ENCODE results near the gene MAGI1.

MAGI1 gene

DNA sequence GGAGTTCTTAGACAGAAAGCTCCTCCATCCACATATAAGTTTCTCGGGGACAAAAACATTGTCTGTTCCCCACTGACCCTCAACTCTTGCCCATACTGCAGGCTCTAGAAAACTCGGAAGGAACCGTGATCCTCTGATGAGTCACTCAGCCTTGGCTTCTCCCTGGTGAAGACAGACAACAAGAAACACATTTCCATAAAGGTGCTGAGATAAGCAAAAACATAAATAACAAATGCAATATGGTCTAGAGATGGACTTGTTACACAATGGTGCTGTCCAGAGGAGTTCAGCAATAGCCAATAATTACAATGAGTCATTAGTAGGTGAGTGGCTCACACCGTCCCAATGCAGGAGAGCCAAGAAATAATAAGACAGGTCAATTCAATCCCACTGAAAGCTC, 43.7 kb downstream of the MAGI1 start:
- no peak for TF ChIP-seq SPI1 (IDR thresholded peaks at IDR 0.05; ENCODE audit: borderline replicate concordance, low read depth)
- no peak for TF ChIP-seq GABPA (IDR thresholded peaks at IDR 0.05; ENCODE audit: low read depth)
- TF ChIP-seq, protein P1, sequence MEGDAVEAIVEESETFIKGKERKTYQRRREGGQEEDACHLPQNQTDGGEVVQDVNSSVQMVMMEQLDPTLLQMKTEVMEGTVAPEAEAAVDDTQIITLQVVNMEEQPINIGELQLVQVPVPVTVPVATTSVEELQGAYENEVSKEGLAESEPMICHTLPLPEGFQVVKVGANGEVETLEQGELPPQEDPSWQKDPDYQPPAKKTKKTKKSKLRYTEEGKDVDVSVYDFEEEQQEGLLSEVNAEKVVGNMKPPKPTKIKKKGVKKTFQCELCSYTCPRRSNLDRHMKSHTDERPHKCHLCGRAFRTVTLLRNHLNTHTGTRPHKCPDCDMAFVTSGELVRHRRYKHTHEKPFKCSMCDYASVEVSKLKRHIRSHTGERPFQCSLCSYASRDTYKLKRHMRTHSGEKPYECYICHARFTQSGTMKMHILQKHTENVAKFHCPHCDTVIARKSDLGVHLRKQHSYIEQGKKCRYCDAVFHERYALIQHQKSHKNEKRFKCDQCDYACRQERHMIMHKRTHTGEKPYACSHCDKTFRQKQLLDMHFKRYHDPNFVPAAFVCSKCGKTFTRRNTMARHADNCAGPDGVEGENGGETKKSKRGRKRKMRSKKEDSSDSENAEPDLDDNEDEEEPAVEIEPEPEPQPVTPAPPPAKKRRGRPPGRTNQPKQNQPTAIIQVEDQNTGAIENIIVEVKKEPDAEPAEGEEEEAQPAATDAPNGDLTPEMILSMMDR (IDR thresholded peaks at IDR 0.05; ENCODE audit: insufficient read depth, low read length): no peak
- no peak for TF ChIP-seq POLR2AphosphoS5 (IDR thresholded peaks at IDR 0.05; ENCODE audit: low read depth)
- TF ChIP-seq, protein P2, sequence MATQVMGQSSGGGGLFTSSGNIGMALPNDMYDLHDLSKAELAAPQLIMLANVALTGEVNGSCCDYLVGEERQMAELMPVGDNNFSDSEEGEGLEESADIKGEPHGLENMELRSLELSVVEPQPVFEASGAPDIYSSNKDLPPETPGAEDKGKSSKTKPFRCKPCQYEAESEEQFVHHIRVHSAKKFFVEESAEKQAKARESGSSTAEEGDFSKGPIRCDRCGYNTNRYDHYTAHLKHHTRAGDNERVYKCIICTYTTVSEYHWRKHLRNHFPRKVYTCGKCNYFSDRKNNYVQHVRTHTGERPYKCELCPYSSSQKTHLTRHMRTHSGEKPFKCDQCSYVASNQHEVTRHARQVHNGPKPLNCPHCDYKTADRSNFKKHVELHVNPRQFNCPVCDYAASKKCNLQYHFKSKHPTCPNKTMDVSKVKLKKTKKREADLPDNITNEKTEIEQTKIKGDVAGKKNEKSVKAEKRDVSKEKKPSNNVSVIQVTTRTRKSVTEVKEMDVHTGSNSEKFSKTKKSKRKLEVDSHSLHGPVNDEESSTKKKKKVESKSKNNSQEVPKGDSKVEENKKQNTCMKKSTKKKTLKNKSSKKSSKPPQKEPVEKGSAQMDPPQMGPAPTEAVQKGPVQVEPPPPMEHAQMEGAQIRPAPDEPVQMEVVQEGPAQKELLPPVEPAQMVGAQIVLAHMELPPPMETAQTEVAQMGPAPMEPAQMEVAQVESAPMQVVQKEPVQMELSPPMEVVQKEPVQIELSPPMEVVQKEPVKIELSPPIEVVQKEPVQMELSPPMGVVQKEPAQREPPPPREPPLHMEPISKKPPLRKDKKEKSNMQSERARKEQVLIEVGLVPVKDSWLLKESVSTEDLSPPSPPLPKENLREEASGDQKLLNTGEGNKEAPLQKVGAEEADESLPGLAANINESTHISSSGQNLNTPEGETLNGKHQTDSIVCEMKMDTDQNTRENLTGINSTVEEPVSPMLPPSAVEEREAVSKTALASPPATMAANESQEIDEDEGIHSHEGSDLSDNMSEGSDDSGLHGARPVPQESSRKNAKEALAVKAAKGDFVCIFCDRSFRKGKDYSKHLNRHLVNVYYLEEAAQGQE (IDR thresholded peaks at IDR 0.05; ENCODE audit: insufficient replicate concordance, low read depth): no peak
- Histone ChIP-seq H3K27me3 (ENCODE audit: insufficient read depth, poor library complexity, severe bottlenecking) (no peaks in the 10 kb centered on the region), H3K27ac (replicated peaks) (no peak overlapping the region), H3K4me3 (replicated peaks; ENCODE audit: insufficient read depth, low read length) (no peak overlapping the region)
- DNase-seq (ENCODE audit: low read depth in 1 of 2, low spot score in 1 of 2): no peak

DNA sequence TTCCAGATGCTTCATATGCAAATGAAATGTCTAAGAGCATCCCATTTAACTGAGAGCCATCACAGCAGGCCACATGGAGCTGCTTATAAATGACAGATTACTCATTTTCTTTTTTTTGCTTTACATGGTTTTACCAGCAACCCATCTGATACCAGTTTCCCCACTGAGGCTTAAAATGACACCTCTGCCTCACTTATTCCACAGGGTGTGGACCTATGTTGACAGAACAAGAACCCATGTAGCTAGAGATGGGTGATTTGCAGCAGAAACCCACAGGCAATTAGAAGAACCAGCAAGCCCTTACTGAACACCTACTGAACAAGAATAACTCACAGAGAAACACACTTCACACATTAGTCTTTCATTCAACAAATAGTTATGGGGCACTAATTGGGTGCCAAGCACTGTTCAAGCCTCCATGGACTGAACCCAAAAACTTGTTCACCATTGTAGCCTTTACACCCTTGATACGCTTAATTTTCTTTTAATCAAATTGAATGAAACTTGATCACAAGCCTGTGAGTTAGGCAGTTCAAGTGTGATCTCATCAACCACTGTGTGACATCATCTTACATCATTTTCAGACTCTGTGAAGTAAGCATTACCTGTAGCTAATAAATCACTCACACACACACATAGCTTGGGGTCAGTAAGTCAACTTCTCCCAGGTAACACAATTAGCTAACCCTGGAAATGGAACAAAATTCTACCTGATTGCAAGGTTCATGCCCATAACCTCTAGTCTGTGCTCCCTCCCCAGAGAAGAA, 45.4 kb downstream of the MAGI1 start:
- Histone ChIP-seq H3K4me3 (replicated peaks; ENCODE audit: insufficient read depth, low read length) (no peak overlapping the region), H3K27me3 (ENCODE audit: insufficient read depth, poor library complexity, severe bottlenecking) (no peaks in the 10 kb centered on the region), H3K27ac (replicated peaks) (no peak overlapping the region)
- DNase-seq (ENCODE audit: low read depth in 1 of 2, low spot score in 1 of 2): no peak
- TF ChIP-seq, protein P1 (IDR thresholded peaks at IDR 0.05; ENCODE audit: insufficient read depth, low read length): no peak
- TF ChIP-seq GABPA (IDR thresholded peaks at IDR 0.05; ENCODE audit: low read depth) (no peak), SPI1 (IDR thresholded peaks at IDR 0.05; ENCODE audit: borderline replicate concordance, low read depth) (no peak), POLR2AphosphoS5 (IDR thresholded peaks at IDR 0.05; ENCODE audit: low read depth) (no peak)
- TF ChIP-seq, protein P2 (IDR thresholded peaks at IDR 0.05; ENCODE audit: insufficient replicate concordance, low read depth): no peak

DNA sequence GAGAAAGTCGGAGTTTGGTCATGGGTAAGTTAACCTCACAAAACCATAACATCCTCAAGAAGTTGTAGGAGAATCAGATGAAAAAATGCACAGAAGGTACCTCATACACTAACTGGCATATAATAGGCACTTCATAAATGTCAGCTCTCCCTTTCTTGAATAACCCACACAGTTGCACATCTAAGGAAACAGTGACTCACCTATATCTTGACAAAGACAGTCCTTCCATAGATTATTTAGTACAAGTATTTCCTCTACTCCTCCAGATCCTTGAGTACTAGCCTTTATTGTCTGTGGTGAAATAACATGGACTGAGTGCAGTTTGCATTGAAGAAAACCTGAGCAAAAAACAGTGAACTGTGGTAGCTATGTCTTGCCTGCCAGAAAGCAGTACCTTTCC, 46.6 kb downstream of the MAGI1 start:
- DNase-seq (ENCODE audit: low read depth in 1 of 2, low spot score in 1 of 2): no peak
- H3K27me3 ChIP-seq (ENCODE audit: insufficient read depth, poor library complexity, severe bottlenecking): no peaks in the 10 kb centered on the region
- no peak overlapping the region for H3K4me3 ChIP-seq (replicated peaks; ENCODE audit: insufficient read depth, low read length)
- no peak for TF ChIP-seq POLR2AphosphoS5 (IDR thresholded peaks at IDR 0.05; ENCODE audit: low read depth)
- TF ChIP-seq, protein P2 (IDR thresholded peaks at IDR 0.05; ENCODE audit: insufficient replicate concordance, low read depth): no peak
- no peak for TF ChIP-seq SPI1 (IDR thresholded peaks at IDR 0.05; ENCODE audit: borderline replicate concordance, low read depth)
- TF ChIP-seq, protein P1 (IDR thresholded peaks at IDR 0.05; ENCODE audit: insufficient read depth, low read length): no peak
- TF ChIP-seq GABPA (IDR thresholded peaks at IDR 0.05; ENCODE audit: low read depth): no peak
- H3K27ac ChIP-seq (replicated peaks): no peak overlapping the region

Data from HL-60 (cell line).